ENCODE results near the gene PLCB1. TPM values are rescaled to one million over a fixed set of nuclear protein-coding genes. Genes with fewer than 3 reads are reported as not detected.

Gene PLCB1
- total and polyA plus RNA-seq, 2 experiments from 2014 or later, result 14.9 to 20.7 TPM

DNA sequence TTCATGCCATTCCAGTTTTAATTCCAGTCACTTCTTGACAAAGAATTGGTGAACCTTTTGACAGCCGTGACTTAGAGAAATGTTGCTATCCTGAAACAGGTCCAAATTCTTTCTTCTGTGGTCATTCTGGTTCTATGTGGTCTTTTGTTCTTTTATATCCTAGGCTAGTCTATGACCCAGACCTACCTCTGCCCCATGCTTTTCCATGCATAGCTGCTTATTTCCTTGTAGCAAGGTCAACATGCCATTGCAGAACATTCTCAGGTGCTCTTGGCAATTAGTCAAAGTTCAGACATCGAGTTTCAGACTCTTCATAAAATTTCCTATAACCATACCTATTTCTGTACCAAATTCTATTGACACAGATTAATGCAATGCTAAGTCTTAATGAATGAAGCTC, 202.6 kb downstream of the PLCB1 start:
- no peak overlapping the region for H3K27ac Mint-ChIP-seq

GRCh38 chr20:8335059-8335458, 203.0 kb downstream of the PLCB1 start:
- Mint-ChIP-seq H3K9me3 (no peaks in the 10 kb centered on the region), H3K4me3 (no peak overlapping the region)

More for the DNA sequence above, 202.6 kb downstream of the PLCB1 start:
- Histone ChIP-seq H3K36me3 (ENCODE audit: insufficient read depth) (no peaks in the 10 kb centered on the region), H2AFZ (no peak overlapping the region), H3K79me2 (replicated peaks; ENCODE audit: insufficient read depth) (no peaks in the 10 kb centered on the region), H3K27ac (ENCODE audit: low read depth) (no peak overlapping the region), H3K4me3 (no peak overlapping the region), H3F3A (replicated peaks; ENCODE audit: low read depth) (no peaks in the 10 kb centered on the region), H3K4me1 (ENCODE audit: insufficient read depth) (no peaks in the 10 kb centered on the region), H4K20me1 (replicated peaks; ENCODE audit: insufficient read depth) (peaks cover 4% of the 10 kb centered on the region; the same call in 1 of the 2 replicates), H3K27me3 (ENCODE audit: insufficient read depth) (no peaks in the 10 kb centered on the region), H3K4me2 (no peak overlapping the region), H3K9me2 (ENCODE audit: insufficient read depth) (no peaks in the 10 kb centered on the region)
- H3K27me3 Mint-ChIP-seq (ENCODE audit: insufficient read depth, low read depth, poor library complexity), result no peaks in the 10 kb centered on the region
- DNase-seq (ENCODE audit: low spot score) (no peak), ATAC-seq (no peak)
- H3K4me1 Mint-ChIP-seq, result peaks cover 6% of the 10 kb centered on the region
- H3K4me3 Mint-ChIP-seq, result no peak overlapping the region
- H3K36me3 Mint-ChIP-seq (ENCODE audit: low read depth), result no peaks in the 10 kb centered on the region
- TF ChIP-seq EZH2phosphoT487 (IDR thresholded peaks at IDR 0.05; ENCODE audit: unreplicated experiment), result no peak
- TF ChIP-seq STAT1 (IDR thresholded peaks at IDR 0.05; ENCODE audit: unreplicated experiment), result no peak
- no peak for TF ChIP-seq EZH2 (IDR thresholded peaks at IDR 0.05; ENCODE audit: low read depth, unreplicated experiment)
- no peaks in the 10 kb centered on the region for H3K9me3 Mint-ChIP-seq

More at GRCh38 chr20:8335059-8335458, 203.0 kb downstream of the PLCB1 start:
- no peaks in the 10 kb centered on the region for H3K27me3 Mint-ChIP-seq (ENCODE audit: insufficient read depth, low read depth, poor library complexity)
- H3K4me1 ChIP-seq (ENCODE audit: insufficient read depth), result no peaks in the 10 kb centered on the region
- no peak overlapping the region for H3K27ac Mint-ChIP-seq
- no peak for ATAC-seq
- H3K27ac ChIP-seq (ENCODE audit: low read depth), result no peak overlapping the region
- H3K9me2 ChIP-seq (ENCODE audit: insufficient read depth), result no peaks in the 10 kb centered on the region
- H3K4me1 Mint-ChIP-seq, result peaks cover 6% of the 10 kb centered on the region
- H3K4me3 ChIP-seq, result no peak overlapping the region
- TF ChIP-seq ZNF462 (CRISPR knock-in tag; IDR thresholded peaks at IDR 0.05), result no peak
- no peak for TF ChIP-seq POLR2AphosphoS5 (IDR thresholded peaks at IDR 0.05; ENCODE audit: low read depth)
- TF ChIP-seq STAT1 (IDR thresholded peaks at IDR 0.05; ENCODE audit: unreplicated experiment), result no peak
- TF ChIP-seq CTCF (conservative IDR thresholded peaks at IDR 0.05; ENCODE audit: low read depth in 2 of 2), result no peak
- no peak for TF ChIP-seq JUNB (IDR thresholded peaks at IDR 0.05; ENCODE audit: unreplicated experiment)
- TF ChIP-seq REST (IDR thresholded peaks at IDR 0.05; ENCODE audit: unreplicated experiment), result no peak
- H4K20me1 ChIP-seq (replicated peaks; ENCODE audit: insufficient read depth), result peaks cover 4% of the 10 kb centered on the region; the same call in 1 of the 2 replicates
- DNase-seq (ENCODE audit: low spot score), result no peak
- no peaks in the 10 kb centered on the region for H3K36me3 ChIP-seq (ENCODE audit: insufficient read depth)
- no peaks in the 10 kb centered on the region for H3F3A ChIP-seq (replicated peaks; ENCODE audit: low read depth)
- no peaks in the 10 kb centered on the region for H3K36me3 Mint-ChIP-seq (ENCODE audit: low read depth)
- no peaks in the 10 kb centered on the region for H3K27me3 ChIP-seq (ENCODE audit: insufficient read depth)
- H2AFZ ChIP-seq, result no peak overlapping the region
- H3K79me2 ChIP-seq (replicated peaks; ENCODE audit: insufficient read depth), result no peaks in the 10 kb centered on the region
- no peak overlapping the region for H3K4me2 ChIP-seq
